GM12878 (cell line): ENCODE data around the gene STATH.

Experiments
- CREM ChIP-seq: IDR thresholded peaks from 2 replicates; pipeline ENCODE4 v1.6.1; 2014; ENCODE audit warnings: antibody characterized with exemption, low read depth
- NFYB ChIP-seq: IDR thresholded peaks from 2 replicates; pipeline ENCODE4 v1.6.1; 2011; ENCODE audit warnings: low read depth, mild to moderate bottlenecking, low read length, improper control_type of control experiment, moderate library complexity; ENCODE audit not compliant: insufficient read depth

DNA sequence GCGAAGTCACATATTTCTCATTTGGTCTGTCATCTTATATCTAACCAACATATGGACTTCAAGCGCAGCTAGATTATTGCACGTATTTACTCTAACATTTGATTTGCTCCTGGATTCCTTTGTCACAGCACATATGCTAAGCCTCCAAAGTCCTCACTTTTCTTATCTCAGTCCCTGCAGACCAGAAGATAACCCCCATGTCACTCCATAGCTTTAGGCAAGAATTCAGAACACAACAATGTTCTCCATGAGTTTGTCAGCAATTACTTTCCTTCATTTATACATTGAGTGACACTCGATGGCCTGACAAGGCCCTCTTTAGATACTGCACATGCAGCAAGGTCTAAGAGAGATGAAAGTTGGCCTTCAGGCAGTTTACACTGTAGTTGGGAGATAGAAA lies 4.8 kb upstream of the STATH start:
- no peak for TF ChIP-seq CREM
- TF ChIP-seq NFYB = no peak
